ENCODE results near the gene C10orf71.

GRCh38 chr10:49272251-49273081 lies 26.5 kb upstream of the C10orf71 start:
- no peak for TF ChIP-seq CTCF (IDR thresholded peaks at IDR 0.05)
- TF ChIP-seq POLR2A (IDR thresholded peaks at IDR 0.05), result no peak

Data from heart left ventricle (tissue), 13 donors.